Large intestine (tissue), 12 donors: ENCODE data around the gene ACTL7B. TPM values are rescaled to one million over a fixed set of nuclear protein-coding genes. Genes with fewer than 3 reads are reported as not detected.
"Not testable (repeated sequence)": the region's sequence is repeated elsewhere in the genome, so short reads cannot be mapped to it uniquely, and the experiment has no call there.

Source experiments
- DNase-seq, 2 donors: peaks; one replicate each; pipeline versions ENCODE4 v3.0.0 to v3.0.0-alpha.2; 2013
- H3K27ac ChIP-seq: one replicate; pipeline ENCODE4 v1.5.1; 2013; ENCODE audit warnings: low read length
- H3K27me3 ChIP-seq: 2 replicates; pipeline ENCODE4 v1.6.1; 2013; ENCODE audit warnings: low read length; ENCODE audit not compliant: control insufficient read depth, insufficient read depth
- H3K36me3 ChIP-seq: 2 replicates; pipeline ENCODE4 v1.6.1; 2013; ENCODE audit warnings: low read length; ENCODE audit not compliant: control insufficient read depth, insufficient read depth
- H3K4me1 ChIP-seq: one replicate; pipeline ENCODE4 v1.6.1; 2013; ENCODE audit warnings: low read length; ENCODE audit not compliant: control insufficient read depth, insufficient read depth
- H3K4me3 ChIP-seq: one replicate; pipeline ENCODE4 v1.5.1; 2013; ENCODE audit warnings: low read length
- H3K9me3 ChIP-seq: one replicate; pipeline ENCODE4 v1.6.1; 2013; ENCODE audit warnings: mild to moderate bottlenecking, low read depth, low read length, moderate library complexity; ENCODE audit not compliant: control insufficient read depth
- WGBS: methylation state at CpG from one replicate; pipeline ENCODE4 v1.1.5; 2013; ENCODE audit warnings: low lambda C conversion rate; ENCODE audit not compliant: insufficient coverage; 5-methylcytosine and 5-hydroxymethylcytosine counted together
- long read RNA-seq, 11 donors: transcript quantifications; one replicate each; lab custom pipeline, GENCODE V29; 2026
- polyA plus RNA-seq: library from polyadenylated mRNA; unstranded; fragments of 120-200 nt; gene quantifications from one replicate; pipeline ENCODE4 v1.2.1, GENCODE V29; 2013

ACTL7B gene
- not detected for polyA plus RNA-seq
- long read RNA-seq, donor 1, result 0 reads
- long read RNA-seq, donor 2, result 0 reads
- long read RNA-seq, donor 3, result 0 reads
- long read RNA-seq, donor 4, result 0 reads
- long read RNA-seq, donor 5, result 0 reads
- long read RNA-seq, donor 6, result 0 reads
- long read RNA-seq, donor 7, result 0 reads
- long read RNA-seq, donor 8, result 0 reads
- long read RNA-seq, donor 9, result 0 reads
- long read RNA-seq, donor 10, result 0 reads
- long read RNA-seq, donor 11, result 0 reads

GRCh38 chr9:108855888-108856287 lies at the start of gene ACTL7B:
Gene ACTL7B (minus strand): TSS chr9:108855986. CDS start chr9:108855930, 56 bp downstream.
- Histone ChIP-seq H3K27ac (no peak within 1 kb of the TSS), H3K27me3 (no peaks in the 10 kb centered on the region), H3K4me1 (no peaks in the 10 kb centered on the region), H3K4me3 (no peak within 1 kb of the TSS), H3K36me3 (no peaks in the 10 kb centered on the region), H3K9me3 (peaks cover 4% of the 10 kb centered on the region)
- no CpG with 5 or more reads among the region's 7 CpGs for WGBS
- DNase-seq, result no peak

DNA sequence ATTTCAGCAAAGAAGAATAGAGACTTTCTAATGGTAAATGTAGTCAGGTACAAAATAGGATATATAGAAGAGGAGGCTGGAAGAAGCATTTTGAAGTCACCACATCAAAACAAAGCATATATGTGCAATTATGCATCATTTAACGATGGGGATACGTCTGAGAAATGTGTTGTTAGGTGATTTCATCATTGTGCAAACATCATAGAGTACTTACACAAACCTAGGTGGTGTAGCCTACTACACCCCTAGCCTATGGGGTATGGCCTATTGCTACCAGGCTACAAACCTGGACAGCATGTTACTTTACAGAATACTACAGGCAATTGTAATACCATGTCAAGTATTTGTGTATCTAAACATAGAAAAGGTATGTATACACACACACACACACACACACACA lies 49.7 kb upstream of the ACTL7B start:
- Histone ChIP-seq H3K9me3 (no peaks in the 10 kb centered on the region), H3K27ac (no peak overlapping the region), H3K4me3 (no peak overlapping the region), H3K27me3 (no peaks in the 10 kb centered on the region), H3K4me1 (no peaks in the 10 kb centered on the region), H3K36me3 (peaks cover 75% of the 10 kb centered on the region)
- DNase-seq, result no peak
- WGBS, result 100% methylated on average over 1 of the region's 2 CpGs

DNA sequence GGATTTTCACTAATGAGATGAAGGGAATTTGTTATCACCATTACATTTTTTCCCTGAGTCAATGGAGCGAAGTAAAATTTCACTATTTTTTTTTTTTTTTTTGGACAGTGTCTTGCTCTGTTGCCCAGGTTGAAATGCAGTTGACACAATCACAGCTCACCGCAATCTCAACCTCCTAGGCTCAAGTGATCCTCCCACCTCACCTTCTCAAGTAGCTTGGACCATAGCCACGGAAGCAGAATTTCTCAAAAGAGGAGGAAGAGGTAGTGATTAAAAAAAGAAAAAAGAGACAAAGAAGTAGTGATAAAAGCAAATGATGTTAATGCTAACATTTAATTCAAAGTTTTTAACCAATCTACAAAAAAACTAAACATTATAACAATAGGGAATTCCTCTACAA lies 48.4 kb upstream of the ACTL7B start:
- no peaks in the 10 kb centered on the region for H3K27me3 ChIP-seq
- no peaks in the 10 kb centered on the region for H3K9me3 ChIP-seq
- H3K27ac ChIP-seq, result no peak overlapping the region
- 100% methylated on average over 2 of the region's 3 CpGs for WGBS
- H3K4me1 ChIP-seq, result no peaks in the 10 kb centered on the region
- no peak overlapping the region for H3K4me3 ChIP-seq
- no peak for DNase-seq
- H3K36me3 ChIP-seq, result peaks cover 75% of the 10 kb centered on the region

DNA sequence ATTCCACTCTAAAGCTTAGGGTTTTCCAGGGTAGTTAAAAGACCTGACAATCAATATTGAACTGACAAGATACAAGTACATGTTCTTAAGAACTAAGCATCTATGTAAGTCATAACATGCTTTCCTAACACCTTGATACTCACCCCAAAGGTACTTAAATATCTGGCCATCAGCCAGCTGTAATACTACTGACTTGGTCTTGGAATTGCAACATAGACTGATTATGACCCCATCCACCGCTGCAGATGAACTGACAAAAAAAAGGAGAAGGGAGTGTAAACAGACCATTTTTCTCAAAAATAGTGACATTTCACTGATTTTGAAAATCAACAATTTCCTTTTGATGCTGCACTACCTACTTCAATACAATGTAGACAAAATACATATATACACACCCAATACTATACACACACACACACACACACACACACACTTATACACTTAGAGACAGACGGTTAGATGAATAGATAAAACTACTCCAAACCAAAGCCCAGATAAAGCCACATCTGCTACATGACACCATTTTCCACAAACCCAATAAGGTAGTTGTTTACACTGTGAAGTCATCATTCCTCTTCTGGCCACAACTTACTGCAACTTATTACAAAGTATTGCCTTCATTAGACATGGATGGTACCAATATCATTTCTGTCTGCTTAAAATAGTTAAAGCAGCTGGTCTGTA lies 47.8 kb upstream of the ACTL7B start:
- DNase-seq, result no peak
- Histone ChIP-seq H3K36me3 (peaks cover 74% of the 10 kb centered on the region), H3K27me3 (no peaks in the 10 kb centered on the region), H3K9me3 (no peaks in the 10 kb centered on the region), H3K27ac (no peak overlapping the region), H3K4me3 (no peak overlapping the region), H3K4me1 (no peaks in the 10 kb centered on the region)
- no CpG with 5 or more reads among the region's 2 CpGs for WGBS

DNA sequence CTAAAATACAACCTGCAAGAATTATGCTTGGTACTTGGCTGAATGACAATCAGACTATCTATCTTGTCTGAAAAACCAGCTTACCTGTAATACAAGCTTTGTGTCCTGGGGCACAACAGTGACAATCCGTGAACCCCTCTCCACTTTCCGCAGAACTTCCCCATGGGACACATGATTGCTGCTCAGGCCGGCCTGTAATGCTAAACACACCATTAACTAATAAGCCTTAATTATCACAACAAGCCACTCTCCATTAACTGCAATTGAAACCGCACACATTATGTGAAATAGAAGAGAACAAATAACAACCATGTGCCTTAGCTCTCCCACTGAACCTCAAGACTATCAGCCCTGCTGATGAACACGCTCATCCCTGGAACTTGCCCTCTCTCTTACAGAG lies 44.4 kb upstream of the ACTL7B start:
- Histone ChIP-seq H3K27me3 (no peaks in the 10 kb centered on the region), H3K9me3 (no peaks in the 10 kb centered on the region), H3K27ac (no peak overlapping the region), H3K36me3 (peaks cover 66% of the 10 kb centered on the region), H3K4me1 (no peaks in the 10 kb centered on the region), H3K4me3 (no peak overlapping the region)
- DNase-seq, result no peak
- WGBS, result 93% methylated on average over 3 of the region's 5 CpGs

GRCh38 chr9:108899023-108899695 lies 43.4 kb upstream of the ACTL7B start:
- H3K9me3 ChIP-seq, H3K4me1 ChIP-seq, DNase-seq, H3K4me3 ChIP-seq, H3K27ac ChIP-seq, H3K27me3 ChIP-seq: not testable (repeated sequence)
- WGBS, result 100% methylated on average over 2 of the region's 8 CpGs
- H3K36me3 ChIP-seq, result peaks cover 71% of the 10 kb centered on the region

- H3K9me3 ChIP-seq, result no peaks in the 10 kb centered on the region
- DNase-seq, result no peak
- H3K27me3 ChIP-seq, result no peaks in the 10 kb centered on the region
- WGBS, result 100% methylated on average over 1 of the region's 2 CpGs
- H3K4me3 ChIP-seq, result no peak overlapping the region
- no peak overlapping the region for H3K27ac ChIP-seq
- no peaks in the 10 kb centered on the region for H3K4me1 ChIP-seq
- H3K36me3 ChIP-seq, result peaks cover 73% of the 10 kb centered on the region
Observed at GRCh38 chr9:108897324-108898096, 41.7 kb upstream of the ACTL7B start.

- Histone ChIP-seq H3K27ac (no peak overlapping the region), H3K27me3 (no peaks in the 10 kb centered on the region), H3K4me3 (no peak overlapping the region), H3K9me3 (no peaks in the 10 kb centered on the region), H3K4me1 (no peaks in the 10 kb centered on the region), H3K36me3 (peaks cover 74% of the 10 kb centered on the region)
- no CpG with 5 or more reads among the region's 4 CpGs for WGBS
- no peak for DNase-seq
Observed at GRCh38 chr9:108894225-108894997, 38.6 kb upstream of the ACTL7B start.

- WGBS, result 100% methylated on average over 1 of the region's 4 CpGs
- no peak overlapping the region for H3K27ac ChIP-seq
- DNase-seq, result no peak
- H3K4me1 ChIP-seq, result peaks cover 14% of the 10 kb centered on the region
- no peaks in the 10 kb centered on the region for H3K27me3 ChIP-seq
- H3K4me3 ChIP-seq, result no peak overlapping the region
- H3K36me3 ChIP-seq, result peaks cover 46% of the 10 kb centered on the region
- no peaks in the 10 kb centered on the region for H3K9me3 ChIP-seq
Observed at GRCh38 chr9:108889649-108890067, 33.9 kb upstream of the ACTL7B start.
